ENCODE measurements around the gene FAM120B. TPM values are rescaled to one million over a fixed set of nuclear protein-coding genes. Genes with fewer than 3 reads are reported as not detected.

The FAM120B gene
- total RNA-seq, 1 experiment from 2014 or later = 25.2 TPM

DNA sequence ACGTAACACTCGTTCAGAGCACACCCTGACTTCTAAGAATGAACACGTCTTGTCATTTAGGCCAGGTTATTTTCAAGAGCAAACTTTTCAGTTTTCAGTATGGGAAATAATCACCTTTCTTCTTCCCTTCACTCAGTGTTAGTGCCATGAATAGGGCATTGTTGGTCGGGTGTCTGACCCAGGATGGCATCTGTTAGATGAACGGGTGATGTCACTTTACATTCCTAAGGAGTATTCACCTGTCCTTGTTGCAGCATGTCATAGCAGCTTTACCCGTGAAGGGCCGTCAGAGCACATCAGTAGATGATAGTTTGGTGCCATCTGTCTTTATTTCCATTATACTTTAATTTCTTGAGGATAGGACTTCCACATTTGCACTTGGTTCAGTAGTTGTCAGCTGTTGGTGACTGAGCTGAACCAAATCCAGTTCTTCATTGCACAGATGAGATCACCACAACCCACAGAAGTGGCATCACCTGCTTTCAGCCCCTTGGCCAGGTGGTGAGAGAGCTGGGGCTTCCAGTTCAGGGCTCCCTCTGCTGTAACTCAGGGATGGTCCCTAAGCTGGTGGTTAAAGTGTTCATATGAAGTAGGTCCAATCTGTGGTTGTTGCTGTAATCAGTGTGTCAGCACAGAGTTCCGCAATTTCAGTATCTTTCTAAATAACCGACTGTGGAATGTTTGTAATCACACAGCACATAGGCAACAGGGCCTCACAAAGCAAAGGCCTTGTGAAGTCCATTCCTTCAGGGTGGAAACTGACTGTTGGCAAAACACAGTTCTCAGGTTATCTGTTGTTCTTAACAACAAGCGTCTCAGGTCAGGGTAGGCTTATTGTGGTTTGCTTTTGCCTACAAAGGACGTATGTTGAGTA lies 68.2 kb downstream of the FAM120B start:
- BruUV-seq (replicated peaks) = no TSS peak
- RAD21 ChIA-PET (ENCODE audit: low non-redundant PET in 1 of 2, low total read pairs in 2 of 2, uncharacterized antibody in 2 of 2, unreplicated experiment in 2 of 2) = no interaction called here
- no peak overlapping the region for H3K27ac ChIP-seq (ENCODE audit: low read depth, low read length)
- 0 out of 4 replicates have a peak, but pooled peaks cover 0 to 4% of the 10 kb centered on the region in 2 experiments for H3K36me3 ChIP-seq (ENCODE audit: control insufficient read depth in 1 of 2, insufficient read depth in 2 of 2, low read length in 2 of 2)
- no peaks in the 10 kb centered on the region for H3K9me3 ChIP-seq (ENCODE audit: control insufficient read depth in 1 of 2, insufficient read depth in 1 of 2, low read depth in 1 of 2, low read length in 2 of 2)
- POLR2A ChIA-PET = no interaction called here
- H2AFZ ChIP-seq (ENCODE audit: low read depth, low read length, poor library complexity, severe bottlenecking) = no peak overlapping the region
- H3K9me2 ChIP-seq (ENCODE audit: insufficient read depth) = no peaks in the 10 kb centered on the region
- ATAC-seq (no peak), DNase-seq (ENCODE audit: low read depth, low spot score) (no peak)
- H4K20me1 ChIP-seq (ENCODE audit: insufficient read depth) = 0 out of 2 replicates have a peak, but pooled peaks cover 2% of the 10 kb centered on the region
- no peak overlapping the region for H3K4me3 ChIP-seq (replicated peaks in 1 of 2; ENCODE audit: low read depth in 1 of 2, low read length in 2 of 2)
- no peak overlapping the region for H3K9ac ChIP-seq (ENCODE audit: low read length)
- intact Hi-C loops (cut with micrococcal nuclease) = no loop called here
- peaks cover 0 to 9% of the 10 kb centered on the region in 2 experiments; a peak in 2 of 4 replicates for H3K4me1 ChIP-seq (ENCODE audit: control insufficient read depth in 1 of 2, insufficient read depth in 2 of 2, low read length in 2 of 2)
- CTCF ChIA-PET = no interaction called here
- no peaks in the 10 kb centered on the region for H3K79me2 ChIP-seq (ENCODE audit: insufficient read depth, low read length)
- no peak overlapping the region for H3K4me2 ChIP-seq (ENCODE audit: low read length)
- TF ChIP-seq, protein P1, sequence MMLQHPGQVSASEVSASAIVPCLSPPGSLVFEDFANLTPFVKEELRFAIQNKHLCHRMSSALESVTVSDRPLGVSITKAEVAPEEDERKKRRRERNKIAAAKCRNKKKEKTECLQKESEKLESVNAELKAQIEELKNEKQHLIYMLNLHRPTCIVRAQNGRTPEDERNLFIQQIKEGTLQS (IDR thresholded peaks at IDR 0.05) = no peak
- TF ChIP-seq FOSL1 (IDR thresholded peaks at IDR 0.05; ENCODE audit: low read depth) (no peak), ELF1 (IDR thresholded peaks at IDR 0.05; ENCODE audit: borderline replicate concordance, low read depth) (no peak), EGR1 (IDR thresholded peaks at IDR 0.05; ENCODE audit: low read depth) (no peak), POLR2A (IDR thresholded peaks at IDR 0.05; ENCODE audit: borderline replicate concordance, extremely low read depth, insufficient read depth, insufficient read length) (no peak), ZFX (IDR thresholded peaks at IDR 0.05) (no peak), ZNF274 (IDR thresholded peaks at IDR 0.05; ENCODE audit: low read depth, low read length) (no peak), SP1 (IDR thresholded peaks at IDR 0.05; ENCODE audit: low read depth) (no peak), ZBTB33 (IDR thresholded peaks at IDR 0.05; ENCODE audit: extremely low read depth, insufficient replicate concordance, low read length) (no peak), CBX3 (IDR thresholded peaks at IDR 0.05; ENCODE audit: low read depth) (no peak), EZH2phosphoT487 (IDR thresholded peaks at IDR 0.05; ENCODE audit: borderline replicate concordance) (no peak), YY1 (IDR thresholded peaks at IDR 0.05; ENCODE audit: extremely low read depth, insufficient replicate concordance, low read depth, low read length) (no peak), SRF (IDR thresholded peaks at IDR 0.05; ENCODE audit: low read depth) (no peak), JUND (IDR thresholded peaks at IDR 0.05) (no peak), CEBPB (IDR thresholded peaks at IDR 0.05; ENCODE audit: low read depth) (no peak), TCF7L2 (IDR thresholded peaks at IDR 0.05; ENCODE audit: borderline replicate concordance, extremely low read depth, insufficient read depth, insufficient read length) (no peak), SIN3A (IDR thresholded peaks at IDR 0.05; ENCODE audit: low read depth) (no peak)
- TF ChIP-seq, protein P2, sequence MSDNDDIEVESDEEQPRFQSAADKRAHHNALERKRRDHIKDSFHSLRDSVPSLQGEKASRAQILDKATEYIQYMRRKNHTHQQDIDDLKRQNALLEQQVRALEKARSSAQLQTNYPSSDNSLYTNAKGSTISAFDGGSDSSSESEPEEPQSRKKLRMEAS (IDR thresholded peaks at IDR 0.05) = no peak
- TF ChIP-seq, protein P3, sequence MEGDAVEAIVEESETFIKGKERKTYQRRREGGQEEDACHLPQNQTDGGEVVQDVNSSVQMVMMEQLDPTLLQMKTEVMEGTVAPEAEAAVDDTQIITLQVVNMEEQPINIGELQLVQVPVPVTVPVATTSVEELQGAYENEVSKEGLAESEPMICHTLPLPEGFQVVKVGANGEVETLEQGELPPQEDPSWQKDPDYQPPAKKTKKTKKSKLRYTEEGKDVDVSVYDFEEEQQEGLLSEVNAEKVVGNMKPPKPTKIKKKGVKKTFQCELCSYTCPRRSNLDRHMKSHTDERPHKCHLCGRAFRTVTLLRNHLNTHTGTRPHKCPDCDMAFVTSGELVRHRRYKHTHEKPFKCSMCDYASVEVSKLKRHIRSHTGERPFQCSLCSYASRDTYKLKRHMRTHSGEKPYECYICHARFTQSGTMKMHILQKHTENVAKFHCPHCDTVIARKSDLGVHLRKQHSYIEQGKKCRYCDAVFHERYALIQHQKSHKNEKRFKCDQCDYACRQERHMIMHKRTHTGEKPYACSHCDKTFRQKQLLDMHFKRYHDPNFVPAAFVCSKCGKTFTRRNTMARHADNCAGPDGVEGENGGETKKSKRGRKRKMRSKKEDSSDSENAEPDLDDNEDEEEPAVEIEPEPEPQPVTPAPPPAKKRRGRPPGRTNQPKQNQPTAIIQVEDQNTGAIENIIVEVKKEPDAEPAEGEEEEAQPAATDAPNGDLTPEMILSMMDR (IDR thresholded peaks at IDR 0.05 in 2 of 3, conservative IDR thresholded peaks at IDR 0.05 in 1 of 3; ENCODE audit: borderline replicate concordance in 1 of 3, insufficient read depth in 1 of 3, low read depth in 2 of 3, low read length in 2 of 3) = no peak
- no peaks in the 10 kb centered on the region for H3K27me3 ChIP-seq (ENCODE audit: insufficient read depth, low read length)

Data from HCT116 (cell line).